Measurements from ENCODE around the gene ERRFI1. TPM values are rescaled to one million over a fixed set of nuclear protein-coding genes. Genes with fewer than 3 reads are reported as not detected.

Gene ERRFI1, protein sequence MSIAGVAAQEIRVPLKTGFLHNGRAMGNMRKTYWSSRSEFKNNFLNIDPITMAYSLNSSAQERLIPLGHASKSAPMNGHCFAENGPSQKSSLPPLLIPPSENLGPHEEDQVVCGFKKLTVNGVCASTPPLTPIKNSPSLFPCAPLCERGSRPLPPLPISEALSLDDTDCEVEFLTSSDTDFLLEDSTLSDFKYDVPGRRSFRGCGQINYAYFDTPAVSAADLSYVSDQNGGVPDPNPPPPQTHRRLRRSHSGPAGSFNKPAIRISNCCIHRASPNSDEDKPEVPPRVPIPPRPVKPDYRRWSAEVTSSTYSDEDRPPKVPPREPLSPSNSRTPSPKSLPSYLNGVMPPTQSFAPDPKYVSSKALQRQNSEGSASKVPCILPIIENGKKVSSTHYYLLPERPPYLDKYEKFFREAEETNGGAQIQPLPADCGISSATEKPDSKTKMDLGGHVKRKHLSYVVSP
- 207 to 260 TPM (median 238 TPM) in 5 replicates for total RNA-seq (2022; extraction: Qiagen RNA extraction)

DNA sequence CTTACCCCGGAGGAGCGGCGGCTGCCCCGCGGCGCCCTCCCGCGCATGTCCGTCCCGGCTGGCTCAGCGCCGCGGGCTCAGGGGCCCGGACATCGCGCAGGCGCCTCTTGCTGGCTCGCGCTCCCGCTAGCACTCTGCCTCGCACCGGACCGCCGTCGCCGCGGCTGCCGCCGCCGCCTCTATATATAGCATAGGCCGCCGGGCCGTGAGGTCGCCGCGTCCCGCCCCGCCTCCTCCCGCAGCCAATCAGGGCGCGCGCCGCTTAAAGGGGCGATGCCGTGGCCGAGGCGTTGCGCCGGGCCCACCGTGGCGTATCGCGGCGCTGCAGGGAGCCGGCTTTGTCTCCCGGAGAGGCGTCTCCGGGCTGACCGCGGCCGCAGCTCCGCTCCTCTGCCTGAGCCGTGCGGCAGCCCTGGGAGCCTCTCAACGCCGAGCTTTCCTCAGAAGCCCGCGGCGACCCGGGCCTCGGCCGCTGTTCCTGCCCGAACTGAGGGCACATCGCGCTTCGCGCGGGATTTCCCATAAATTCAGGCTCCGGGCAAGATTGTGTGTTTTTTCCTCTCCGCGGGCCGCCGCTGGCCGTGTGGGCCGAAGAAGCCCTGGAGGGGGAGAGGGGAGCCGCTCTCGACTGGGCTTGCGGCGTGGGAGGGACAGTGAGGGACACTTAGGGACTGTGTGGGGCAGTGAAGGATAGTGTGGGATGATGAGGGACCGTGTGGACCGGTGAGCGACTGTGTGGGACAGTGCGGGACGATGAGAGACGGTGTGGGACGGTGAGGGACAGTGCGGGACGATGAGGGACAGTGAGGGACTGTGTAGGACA, at the start of gene ERRFI1:
Gene ERRFI1 (minus strand): TSS at position 157 of the 823 bp plus-strand sequence. CDS start 10,690 bp downstream, outside the sequence.

Other genes with a start within 250 kb of the ERRFI1 start
- gene PER3, start 242.0 kb downstream of the ERRFI1 start, total RNA-seq (2022; extraction: Qiagen RNA extraction): 0.74 to 0.92 TPM (median 0.77 TPM) in 5 replicates
- gene UTS2, start 173.2 kb downstream of the ERRFI1 start, total RNA-seq (2022; extraction: Qiagen RNA extraction): 0.18 TPM in 1 of 5 replicates, not detected in the others
- gene TNFRSF9, start 85.5 kb downstream of the ERRFI1 start, total RNA-seq (2022; extraction: Qiagen RNA extraction): 1.8 to 3.2 TPM (median 2.3 TPM) in 5 replicates
- gene PARK7, start 64.6 kb downstream of the ERRFI1 start, total RNA-seq (2022; extraction: Qiagen RNA extraction): 342 to 376 TPM (median 347 TPM) in 5 replicates

All from A549 treated with AZD2906 at 1 μM for 4 hours (cell line).